Mucosa of descending colon (tissue), 3 donors: Measurements from ENCODE around the gene CEND1. TPM values are rescaled to one million over a fixed set of nuclear protein-coding genes. Genes with fewer than 3 reads are reported as not detected.

Source experiments
- ATAC-seq: fragments of 200-7000 bp; cut with Tn5 transposase; one replicate; pipeline ENCODE4 v1.9.1; 2020; ENCODE audit warnings: mild to moderate bottlenecking, moderate library complexity
- DNase-seq, 3 donors: peaks; one replicate each; pipeline ENCODE4 v3.0.0-alpha.2; 2020
- H3K36me3 ChIP-seq: fragments of 200-600 bp; one replicate; pipeline ENCODE4 v1.8.0; 2021; ENCODE audit warnings: low read depth, mild to moderate bottlenecking
- H3K4me1 ChIP-seq: fragments of 200-600 bp; one replicate; pipeline ENCODE4 v1.8.0; 2021; ENCODE audit warnings: low read depth, mild to moderate bottlenecking
- H3K4me3 ChIP-seq: fragments of 200-600 bp; one replicate; pipeline ENCODE4 v1.8.0; 2021; ENCODE audit warnings: mild to moderate bottlenecking
- H3K9me3 ChIP-seq: fragments of 200-600 bp; one replicate; pipeline ENCODE4 v1.8.0; 2021; ENCODE audit warnings: mild to moderate bottlenecking
- intact Hi-C, 2 donors: fragments of 100-400 bp; cut with DNase I in 1 of 2; cut with micrococcal nuclease in 1 of 2; formaldehyde crosslinking; loops; one replicate each; pipeline versions ENCODE4 v1.11.0 to v1.11.1; 2022; cut with DNase I, micrococcal nuclease
- total RNA-seq, 3 donors: library from RNA; stranded (reverse); fragmentation: NEBNext Ultra II Directional in 2 of 3; extraction: Animal tissue kit (Norgen Biotek cat#: 25700) in 2 of 3; gene quantifications; one replicate each; pipeline versions ENCODE4 v1.2.1 to v1.2.4, GENCODE V29; 2021 to 2023
- TF ChIP-seq, protein P1 (sequence below): fragments of 200-600 bp; IDR thresholded peaks from one replicate; pipeline ENCODE4 v1.8.0; 2022; ENCODE audit warnings: antibody characterized with exemption, mild to moderate bottlenecking
- donor health status: DM: no; HTN: no; CAD: no; lungs with moderate emphysema.
- donor health status: DM: no; HTN: no; CAD: no.
- donor health status: DM: no; HTN: yes; CAD: no.

CEND1 gene
- total RNA-seq, 3 donors from 2014 or later = 0.34 to 2.2 TPM; not detected in 1

DNA sequence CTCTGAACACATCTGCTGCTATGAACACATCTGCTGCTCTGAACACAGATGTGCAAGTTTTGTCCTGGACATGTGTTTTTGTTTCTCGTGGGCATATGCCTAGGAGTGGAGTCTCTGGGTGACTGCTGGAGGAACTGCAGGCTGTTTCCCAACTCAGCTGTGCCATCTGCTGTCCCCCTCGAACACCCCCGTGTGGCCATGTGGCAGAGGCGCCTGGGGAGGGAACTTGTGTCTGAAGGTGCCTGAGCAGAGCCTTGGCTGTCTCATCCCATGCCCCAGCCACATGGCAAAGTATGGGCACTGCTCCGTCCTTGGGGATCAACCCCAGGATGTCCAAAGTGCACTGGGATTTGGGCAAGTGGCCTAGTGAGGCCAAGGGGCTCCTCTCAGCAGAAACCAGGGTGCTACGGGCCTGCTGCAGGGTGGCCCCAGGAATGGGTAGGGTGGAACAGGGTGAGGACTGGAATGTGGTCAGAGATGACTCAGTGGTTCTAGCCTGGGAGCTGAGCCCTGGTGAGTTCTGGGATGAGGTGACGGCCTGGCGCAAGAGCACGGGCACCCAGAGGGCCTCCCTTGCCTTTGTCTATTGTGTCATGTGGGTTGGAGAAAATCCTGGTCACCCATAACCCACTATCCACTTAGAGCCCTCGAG is 27.3 kb downstream of the CEND1 start:
- peaks cover 9% of the 10 kb centered on the region for H3K4me1 ChIP-seq
- ATAC-seq (peak; percentile 71), DNase-seq (peak; percentile 51 to 65 (median 61))
- no peak overlapping the region for H3K4me3 ChIP-seq
- H3K9me3 ChIP-seq = no peaks in the 10 kb centered on the region
- TF ChIP-seq, protein P1, sequence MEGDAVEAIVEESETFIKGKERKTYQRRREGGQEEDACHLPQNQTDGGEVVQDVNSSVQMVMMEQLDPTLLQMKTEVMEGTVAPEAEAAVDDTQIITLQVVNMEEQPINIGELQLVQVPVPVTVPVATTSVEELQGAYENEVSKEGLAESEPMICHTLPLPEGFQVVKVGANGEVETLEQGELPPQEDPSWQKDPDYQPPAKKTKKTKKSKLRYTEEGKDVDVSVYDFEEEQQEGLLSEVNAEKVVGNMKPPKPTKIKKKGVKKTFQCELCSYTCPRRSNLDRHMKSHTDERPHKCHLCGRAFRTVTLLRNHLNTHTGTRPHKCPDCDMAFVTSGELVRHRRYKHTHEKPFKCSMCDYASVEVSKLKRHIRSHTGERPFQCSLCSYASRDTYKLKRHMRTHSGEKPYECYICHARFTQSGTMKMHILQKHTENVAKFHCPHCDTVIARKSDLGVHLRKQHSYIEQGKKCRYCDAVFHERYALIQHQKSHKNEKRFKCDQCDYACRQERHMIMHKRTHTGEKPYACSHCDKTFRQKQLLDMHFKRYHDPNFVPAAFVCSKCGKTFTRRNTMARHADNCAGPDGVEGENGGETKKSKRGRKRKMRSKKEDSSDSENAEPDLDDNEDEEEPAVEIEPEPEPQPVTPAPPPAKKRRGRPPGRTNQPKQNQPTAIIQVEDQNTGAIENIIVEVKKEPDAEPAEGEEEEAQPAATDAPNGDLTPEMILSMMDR = no peak
- intact Hi-C loops = no loop called here
- H3K36me3 ChIP-seq = peaks cover 6% of the 10 kb centered on the region

DNA sequence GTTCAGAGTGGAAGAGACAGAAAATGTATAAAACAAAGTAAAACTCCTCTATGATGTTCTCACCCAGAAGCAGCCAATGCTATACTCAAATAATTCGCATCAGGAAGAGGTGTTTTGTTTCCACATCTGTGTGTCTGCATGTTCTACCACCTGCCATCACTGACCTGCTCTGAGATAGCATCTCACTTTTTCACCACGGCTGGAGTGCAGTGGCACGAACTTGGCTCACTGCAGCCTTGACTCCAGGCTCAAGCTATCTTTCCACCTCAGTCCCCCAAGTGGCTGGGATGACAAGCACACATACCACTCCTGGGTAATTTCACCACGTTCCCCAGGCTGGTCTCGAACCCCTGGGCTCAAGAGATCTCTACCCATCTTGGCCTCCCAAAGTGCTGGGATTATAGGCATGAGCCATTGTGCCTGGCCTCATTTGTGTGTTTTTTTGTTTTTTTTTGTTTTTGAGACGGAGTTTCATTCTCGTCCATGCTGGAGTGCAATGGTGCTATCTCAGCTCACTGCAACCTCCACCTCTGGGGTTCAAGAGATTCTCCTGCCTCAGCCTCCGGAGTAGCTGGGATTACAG is 28.3 kb downstream of the CEND1 start:
- ATAC-seq (no peak), DNase-seq (no peak)
- Histone ChIP-seq H3K4me1 (peaks cover 9% of the 10 kb centered on the region), H3K9me3 (no peaks in the 10 kb centered on the region), H3K4me3 (no peak overlapping the region), H3K36me3 (peaks cover 6% of the 10 kb centered on the region)
- TF ChIP-seq, protein P1 = no peak
- intact Hi-C loops = no loop called here

DNA sequence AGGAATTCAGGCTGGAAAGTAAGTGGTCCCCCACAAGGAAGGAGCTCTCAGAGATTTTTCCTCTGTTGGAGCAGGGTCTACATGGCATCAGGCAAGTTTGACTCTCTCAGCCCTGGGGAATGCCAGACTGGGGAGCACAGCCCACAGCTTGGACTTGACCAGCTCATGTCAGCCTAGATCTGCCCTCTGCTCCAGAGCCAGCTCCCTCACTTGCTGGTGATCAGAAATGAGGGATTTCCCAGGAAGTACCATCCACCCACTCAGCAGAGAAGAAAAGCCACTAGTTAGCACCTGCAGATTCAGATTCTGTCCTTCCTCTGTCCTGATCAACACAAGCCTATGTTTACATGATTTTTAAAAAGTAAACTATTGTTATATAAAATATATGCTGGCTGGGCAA is 29.7 kb downstream of the CEND1 start:
- DNase-seq (no peak), ATAC-seq (no peak)
- intact Hi-C loops = no loop called here
- Histone ChIP-seq H3K4me3 (no peak overlapping the region), H3K9me3 (no peaks in the 10 kb centered on the region), H3K4me1 (peaks cover 9% of the 10 kb centered on the region), H3K36me3 (peaks cover 6% of the 10 kb centered on the region)
- TF ChIP-seq, protein P1 = no peak

DNA sequence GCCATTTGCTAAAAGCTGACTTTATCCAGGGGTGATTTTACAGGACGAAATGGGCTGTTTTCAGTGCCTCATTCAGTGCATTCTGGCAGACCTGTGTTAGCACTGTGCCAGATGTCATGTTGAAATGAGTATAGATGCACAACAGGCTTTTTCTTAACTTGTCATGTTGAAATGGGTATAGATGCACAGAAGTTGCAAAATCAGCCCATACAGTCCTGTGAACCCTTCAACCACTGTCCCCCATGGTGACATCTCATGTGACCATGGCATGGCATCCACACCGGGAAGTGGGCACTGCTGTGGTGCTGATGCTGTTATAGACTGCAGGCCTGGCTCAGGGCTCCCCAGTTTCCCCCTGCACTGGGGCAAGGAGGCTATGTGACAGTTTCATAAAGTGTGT is 40.2 kb downstream of the CEND1 start:
- DNase-seq (no peak), ATAC-seq (no peak)
- Histone ChIP-seq H3K4me3 (no peak overlapping the region), H3K36me3 (no peaks in the 10 kb centered on the region), H3K4me1 (peaks cover 22% of the 10 kb centered on the region), H3K9me3 (no peaks in the 10 kb centered on the region)
- TF ChIP-seq, protein P1 = no peak
- intact Hi-C loops = no loop called here

DNA sequence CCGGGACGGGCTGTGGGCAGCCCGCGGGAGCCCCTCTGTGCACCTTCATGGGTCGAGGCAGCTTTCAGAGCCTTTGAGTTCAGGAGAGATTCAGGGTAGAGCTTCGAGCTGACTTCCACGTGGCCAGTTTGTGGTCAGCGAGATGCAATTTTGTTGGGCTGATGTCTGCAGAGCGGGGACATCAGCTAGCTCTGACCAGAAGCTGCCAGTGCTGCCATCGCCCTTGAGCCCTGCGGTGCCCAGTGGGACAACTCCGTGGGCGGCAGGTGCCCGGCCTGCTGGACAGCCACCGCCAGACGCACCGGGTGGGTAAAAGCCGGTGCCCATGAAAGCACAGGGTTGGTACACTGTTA is 41.9 kb downstream of the CEND1 start:
- TF ChIP-seq, protein P1 = no peak
- DNase-seq (peak in 2 of 3 donors; percentile 42 to 61), ATAC-seq (peak; percentile 14)
- no peaks in the 10 kb centered on the region for H3K36me3 ChIP-seq
- peak overlapping the region; percentile 94 for H3K4me3 ChIP-seq
- peaks cover 22% of the 10 kb centered on the region for H3K4me1 ChIP-seq
- intact Hi-C loops = no loop called here
- no peaks in the 10 kb centered on the region for H3K9me3 ChIP-seq
